22Rv1 (cell line): ENCODE measurements around the gene TMED10.

Experiments
- CTCF ChIP-seq: fragments of 450-650 bp; IDR thresholded peaks from 2 replicates; pipeline ENCODE4 v1.5.1; 2017; ENCODE audit warnings: mild to moderate bottlenecking
- ZFX ChIP-seq: fragments of 450-650 bp; IDR thresholded peaks from 2 replicates; pipeline ENCODE4 v1.6.1; 2017; ENCODE audit warnings: antibody characterized with exemption, borderline replicate concordance

GRCh38 chr14:75158843-75159614 is 17.4 kb downstream of the TMED10 start:
- TF ChIP-seq CTCF (no peak), ZFX (no peak)
